ENCODE measurements around the gene KRTAP20-4. TPM values are rescaled to one million over a fixed set of nuclear protein-coding genes. Genes with fewer than 3 reads are reported as not detected.

KRTAP20-4 gene
- total RNA-seq, 4 donors from 2014 or later = not detected

DNA sequence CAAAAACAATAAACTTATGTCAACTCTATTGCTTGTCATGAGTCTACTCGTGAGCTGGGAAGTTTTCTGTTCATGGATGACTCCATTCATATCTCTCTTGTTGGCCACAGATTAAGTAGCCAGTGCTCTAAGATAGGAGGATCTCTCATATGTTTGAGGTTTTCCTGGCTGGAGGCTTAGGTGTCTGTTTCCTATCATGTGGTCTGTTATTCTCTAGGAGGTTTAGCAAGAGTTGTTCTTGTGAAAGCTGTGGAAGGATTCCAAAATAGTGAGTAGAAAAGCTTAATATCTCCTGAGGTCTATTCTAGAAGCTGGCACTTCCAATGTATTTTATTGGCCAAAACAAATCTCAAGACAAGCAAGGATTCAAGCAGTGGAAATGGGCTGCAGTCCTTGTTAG is 8.8 kb downstream of the KRTAP20-4 start:
- 38 to 60% methylated on average over 1 of the region's 1 CpG for WGBS, 2 donors (ENCODE audit: low coverage in 1 of 2)
- Histone ChIP-seq H3K36me3 (no peaks in the 10 kb centered on the region), H3K27me3 (no peaks in the 10 kb centered on the region), H3K9me3 (peaks cover 0 to 9% of the 10 kb centered on the region in 2 donors), H3K4me1 (no peaks in the 10 kb centered on the region), H3K27ac (no peak overlapping the region), H3K4me3 (no peak overlapping the region)
- no peak for TF ChIP-seq CTCF (IDR thresholded peaks at IDR 0.05)
- no peak for TF ChIP-seq EP300 (IDR thresholded peaks at IDR 0.05; ENCODE audit: low read depth)
- no peak for TF ChIP-seq POLR2A (IDR thresholded peaks at IDR 0.05)
- no peak for TF ChIP-seq POLR2AphosphoS5 (IDR thresholded peaks at IDR 0.05)
- no peak for DNase-seq
- intact Hi-C loops (cut with DNase I; ENCODE audit: low total_unique reads) = no loop called here
- in situ Hi-C loops (cut with MboI; ENCODE audit: low pct_ligation_motif_present in 1 of 4, low pct_unique_long_range_greater_than_20kb in 1 of 4, low sequenced_read_pairs in 3 of 4) = no loop called here

- Histone ChIP-seq H3K4me1 (no peaks in the 10 kb centered on the region), H3K4me3 (no peak within 1 kb of the TSS), H3K27ac (no peak within 1 kb of the TSS), H3K9me3 (no peaks in the 10 kb centered on the region), H3K36me3 (no peaks in the 10 kb centered on the region), H3K27me3 (no peaks in the 10 kb centered on the region)
- intact Hi-C loops (cut with DNase I; ENCODE audit: low total_unique reads) (no loop called here), in situ Hi-C loops (cut with MboI; ENCODE audit: low pct_ligation_motif_present in 1 of 4, low pct_unique_long_range_greater_than_20kb in 1 of 4, low sequenced_read_pairs in 3 of 4) (no loop called here)
- DNase-seq = no peak
- WGBS, 2 donors (ENCODE audit: low coverage in 1 of 2) = 89% methylated on average over 1 of the region's 1 CpG; no CpG with 5 or more reads in 1 of the 2 donors
- TF ChIP-seq EP300 (IDR thresholded peaks at IDR 0.05; ENCODE audit: low read depth) (no peak), POLR2A (IDR thresholded peaks at IDR 0.05) (no peak), CTCF (IDR thresholded peaks at IDR 0.05) (no peak), POLR2AphosphoS5 (IDR thresholded peaks at IDR 0.05) (no peak)
These were observed 14.5 kb downstream of the KRTAP20-4 start, which contains the start of gene KRTAP20-2 for GRCh38 chr21:30634906-30635305. Gene KRTAP20-2 (plus strand): TSS chr21:30635206. CDS start chr21:30635264, 58 bp downstream.

- H3K27me3 ChIP-seq = no peaks in the 10 kb centered on the region
- no peak overlapping the region for H3K27ac ChIP-seq
- H3K9me3 ChIP-seq = peaks cover 0 to 9% of the 10 kb centered on the region in 2 donors
- in situ Hi-C loops (cut with MboI; ENCODE audit: low pct_ligation_motif_present in 1 of 4, low pct_unique_long_range_greater_than_20kb in 1 of 4, low sequenced_read_pairs in 3 of 4) = no loop called here
- no peaks in the 10 kb centered on the region for H3K4me1 ChIP-seq
- 83 to 87% methylated on average over 3 of the region's 3 CpGs for WGBS, 2 donors (ENCODE audit: low coverage in 1 of 2)
- H3K36me3 ChIP-seq = no peaks in the 10 kb centered on the region
- TF ChIP-seq POLR2A (IDR thresholded peaks at IDR 0.05) (no peak), POLR2AphosphoS5 (IDR thresholded peaks at IDR 0.05) (no peak), EP300 (IDR thresholded peaks at IDR 0.05; ENCODE audit: low read depth) (no peak), CTCF (IDR thresholded peaks at IDR 0.05) (no peak)
- DNase-seq = no peak
- intact Hi-C loops (cut with DNase I; ENCODE audit: low total_unique reads) = no loop called here
- H3K4me3 ChIP-seq = no peak overlapping the region
These were observed 18.3 kb downstream of the KRTAP20-4 start for GRCh38 chr21:30638686-30639085.

DNA sequence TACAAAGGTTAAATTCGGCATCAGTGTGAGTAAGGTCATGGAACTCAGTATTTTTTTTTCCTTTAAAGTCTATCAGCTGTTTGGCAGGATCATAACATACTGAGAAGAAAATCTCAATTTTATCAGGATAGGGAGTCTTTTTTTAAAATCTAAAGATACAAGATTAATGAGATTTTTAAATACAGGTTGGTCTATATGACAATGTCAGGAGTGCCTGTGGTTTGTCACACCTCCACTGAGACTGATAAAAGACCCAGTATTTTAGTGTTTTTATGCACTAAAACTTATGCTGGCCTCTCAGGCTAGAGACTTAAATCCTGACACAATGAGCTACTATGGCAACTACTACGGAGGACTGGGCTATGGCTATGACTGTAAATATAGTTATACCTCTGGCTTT is 22.1 kb downstream of the KRTAP20-4 start, which contains the start of gene KRTAP20-3:
Gene KRTAP20-3 (plus strand): TSS at position 301 of the 400 bp plus-strand sequence.
- WGBS, 2 donors (ENCODE audit: low coverage in 1 of 2) = 84 to 96% methylated on average over 2 of the region's 2 CpGs
- TF ChIP-seq EP300 (IDR thresholded peaks at IDR 0.05; ENCODE audit: low read depth) (no peak), POLR2A (IDR thresholded peaks at IDR 0.05) (no peak), POLR2AphosphoS5 (IDR thresholded peaks at IDR 0.05) (no peak), CTCF (IDR thresholded peaks at IDR 0.05) (no peak)
- H3K27me3 ChIP-seq = no peaks in the 10 kb centered on the region
- H3K36me3 ChIP-seq = no peaks in the 10 kb centered on the region
- no peak within 1 kb of the TSS for H3K27ac ChIP-seq
- H3K4me3 ChIP-seq = no peak within 1 kb of the TSS
- in situ Hi-C loops (cut with MboI; ENCODE audit: low pct_ligation_motif_present in 1 of 4, low pct_unique_long_range_greater_than_20kb in 1 of 4, low sequenced_read_pairs in 3 of 4) (no loop called here), intact Hi-C loops (cut with DNase I; ENCODE audit: low total_unique reads) (no loop called here)
- H3K4me1 ChIP-seq = no peaks in the 10 kb centered on the region
- peaks cover 0 to 9% of the 10 kb centered on the region in 2 donors for H3K9me3 ChIP-seq
- no peak for DNase-seq

Measured in transverse colon (tissue), 4 donors.